IPS-20b (cell line): Measurements from ENCODE around the gene GUCA2B.

ENCODE experiments used
- H3K27ac ChIP-seq: one replicate; pipeline ENCODE4 v1.5.1; 2013; ENCODE audit warnings: low read length
- H3K27me3 ChIP-seq: 2 replicates; pipeline ENCODE4 v1.6.1; 2013; ENCODE audit warnings: mild to moderate bottlenecking, low read length, inconsistent platforms; ENCODE audit not compliant: insufficient read depth
- H3K36me3 ChIP-seq: 2 replicates; pipeline ENCODE4 v1.6.1; 2013; ENCODE audit warnings: low read depth, mild to moderate bottlenecking, inconsistent platforms, low read length, moderate library complexity; ENCODE audit not compliant: insufficient read depth
- H3K4me1 ChIP-seq: 2 replicates; pipeline ENCODE4 v1.6.1; 2013; ENCODE audit warnings: mild to moderate bottlenecking, control low read depth, inconsistent platforms, low read length, moderate library complexity; ENCODE audit not compliant: insufficient read depth
- H3K4me3 ChIP-seq: 2 replicates; pipeline ENCODE4 v1.5.1; 2013; ENCODE audit warnings: mild to moderate bottlenecking, low read length, inconsistent platforms
- H3K9ac ChIP-seq: 2 replicates; pipeline ENCODE4 v1.6.1; 2013; ENCODE audit warnings: low read depth, mild to moderate bottlenecking, inconsistent platforms, low read length, moderate library complexity
- H3K9me3 ChIP-seq: 2 replicates; pipeline ENCODE4 v1.6.1; 2013; ENCODE audit warnings: mild to moderate bottlenecking, low read depth, low read length, inconsistent platforms; ENCODE audit not compliant: insufficient read depth

The GUCA2B gene

DNA sequence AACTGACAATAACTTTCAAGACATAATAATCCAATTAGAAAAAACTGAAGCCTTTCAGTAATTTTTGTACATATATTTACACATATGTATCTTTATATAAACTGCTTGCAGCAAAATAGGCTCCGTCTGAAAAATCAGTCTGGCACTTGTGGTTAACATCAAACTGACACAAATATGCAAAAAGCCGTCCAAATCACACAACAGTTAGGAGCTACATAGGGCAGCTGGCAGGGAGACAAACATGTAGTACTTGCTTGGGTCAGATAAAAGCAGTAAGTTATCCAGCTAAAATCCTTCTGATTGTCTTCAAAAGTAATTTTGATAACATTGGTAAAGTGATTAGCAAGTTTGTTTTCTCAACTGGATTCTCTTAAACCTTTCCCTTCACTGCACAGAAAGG lies 26.1 kb downstream of the GUCA2B start:
- H3K36me3 ChIP-seq = peaks cover 42% of the 10 kb centered on the region
- H3K27ac ChIP-seq = no peak overlapping the region
- no peaks in the 10 kb centered on the region for H3K4me1 ChIP-seq
- no peaks in the 10 kb centered on the region for H3K27me3 ChIP-seq
- no peak overlapping the region for H3K4me3 ChIP-seq
- no peak overlapping the region for H3K9ac ChIP-seq
- no peaks in the 10 kb centered on the region for H3K9me3 ChIP-seq

- no peak overlapping the region for H3K27ac ChIP-seq
- H3K27me3 ChIP-seq = no peaks in the 10 kb centered on the region
- H3K36me3 ChIP-seq = peaks cover 45% of the 10 kb centered on the region
- H3K4me1 ChIP-seq = no peaks in the 10 kb centered on the region
- H3K9ac ChIP-seq = no peak overlapping the region
- H3K4me3 ChIP-seq = no peak overlapping the region
- H3K9me3 ChIP-seq = no peaks in the 10 kb centered on the region
Measured at GRCh38 chr1:42179900-42180329, 26.7 kb downstream of the GUCA2B start.

- Histone ChIP-seq H3K4me1 (no peaks in the 10 kb centered on the region), H3K27ac (no peak overlapping the region), H3K9ac (no peak overlapping the region), H3K9me3 (no peaks in the 10 kb centered on the region), H3K27me3 (no peaks in the 10 kb centered on the region), H3K36me3 (peaks cover 53% of the 10 kb centered on the region), H3K4me3 (no peak overlapping the region)
Measured at GRCh38 chr1:42181687-42182086, 28.5 kb downstream of the GUCA2B start.

GRCh38 chr1:42183210-42183956 lies 30.2 kb downstream of the GUCA2B start:
- Histone ChIP-seq H3K9ac (no peak overlapping the region), H3K9me3 (no peaks in the 10 kb centered on the region), H3K36me3 (peaks cover 63% of the 10 kb centered on the region), H3K4me1 (no peaks in the 10 kb centered on the region), H3K4me3 (no peak overlapping the region), H3K27ac (no peak overlapping the region), H3K27me3 (no peaks in the 10 kb centered on the region)

DNA sequence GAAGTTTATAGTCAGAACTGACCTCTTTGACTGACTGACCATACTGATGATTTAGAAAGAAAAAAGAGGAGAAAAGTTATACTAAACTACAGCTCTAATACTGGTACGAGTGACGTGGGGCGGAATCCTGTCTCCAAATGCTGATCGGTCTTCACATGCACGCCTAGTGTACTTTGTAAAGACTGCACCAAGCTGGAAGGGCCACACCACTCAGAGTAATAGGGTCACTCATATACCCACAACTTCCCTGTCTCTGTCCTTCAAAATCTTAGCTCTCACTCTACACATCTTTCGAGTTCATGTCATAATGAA lies 30.7 kb downstream of the GUCA2B start:
- no peak overlapping the region for H3K27ac ChIP-seq
- no peaks in the 10 kb centered on the region for H3K27me3 ChIP-seq
- H3K4me1 ChIP-seq = no peaks in the 10 kb centered on the region
- H3K4me3 ChIP-seq = no peak overlapping the region
- H3K9ac ChIP-seq = no peak overlapping the region
- H3K9me3 ChIP-seq = no peaks in the 10 kb centered on the region
- peaks cover 68% of the 10 kb centered on the region for H3K36me3 ChIP-seq

- Histone ChIP-seq H3K4me3 (no peak overlapping the region), H3K4me1 (no peaks in the 10 kb centered on the region), H3K36me3 (peaks cover 69% of the 10 kb centered on the region), H3K27ac (no peak overlapping the region), H3K9ac (no peak overlapping the region), H3K9me3 (no peaks in the 10 kb centered on the region), H3K27me3 (no peaks in the 10 kb centered on the region)
Measured at GRCh38 chr1:42184616-42185015, 31.4 kb downstream of the GUCA2B start.

- no peaks in the 10 kb centered on the region for H3K9me3 ChIP-seq
- peaks cover 69% of the 10 kb centered on the region for H3K36me3 ChIP-seq
- no peak overlapping the region for H3K9ac ChIP-seq
- no peak overlapping the region for H3K27ac ChIP-seq
- no peaks in the 10 kb centered on the region for H3K27me3 ChIP-seq
- H3K4me3 ChIP-seq = no peak overlapping the region
- no peaks in the 10 kb centered on the region for H3K4me1 ChIP-seq
Measured at GRCh38 chr1:42186152-42186551, 32.9 kb downstream of the GUCA2B start.

GRCh38 chr1:42189931-42190853 lies 37.0 kb downstream of the GUCA2B start:
- no peak overlapping the region for H3K27ac ChIP-seq
- no peaks in the 10 kb centered on the region for H3K4me1 ChIP-seq
- no peaks in the 10 kb centered on the region for H3K27me3 ChIP-seq
- no peak overlapping the region for H3K4me3 ChIP-seq
- no peaks in the 10 kb centered on the region for H3K9me3 ChIP-seq
- H3K36me3 ChIP-seq = peaks cover 79% of the 10 kb centered on the region
- H3K9ac ChIP-seq = no peak overlapping the region

GRCh38 chr1:42191319-42191718 lies 38.1 kb downstream of the GUCA2B start:
- H3K4me3 ChIP-seq = no peak overlapping the region
- no peak overlapping the region for H3K9ac ChIP-seq
- no peak overlapping the region for H3K27ac ChIP-seq
- H3K27me3 ChIP-seq = no peaks in the 10 kb centered on the region
- H3K36me3 ChIP-seq = peaks cover 80% of the 10 kb centered on the region
- H3K4me1 ChIP-seq = no peaks in the 10 kb centered on the region
- no peaks in the 10 kb centered on the region for H3K9me3 ChIP-seq

- Histone ChIP-seq H3K4me1 (no peaks in the 10 kb centered on the region), H3K4me3 (no peak overlapping the region), H3K9ac (no peak overlapping the region), H3K27me3 (no peaks in the 10 kb centered on the region), H3K27ac (no peak overlapping the region), H3K9me3 (no peaks in the 10 kb centered on the region), H3K36me3 (peaks cover 82% of the 10 kb centered on the region)
Measured at GRCh38 chr1:42192106-42192505, 38.9 kb downstream of the GUCA2B start.

- Histone ChIP-seq H3K4me3 (no peak overlapping the region), H3K9ac (no peak overlapping the region), H3K27ac (no peak overlapping the region), H3K4me1 (no peaks in the 10 kb centered on the region), H3K36me3 (peaks cover 72% of the 10 kb centered on the region), H3K27me3 (no peaks in the 10 kb centered on the region), H3K9me3 (no peaks in the 10 kb centered on the region)
Measured at GRCh38 chr1:42195841-42196240, 42.6 kb downstream of the GUCA2B start.

DNA sequence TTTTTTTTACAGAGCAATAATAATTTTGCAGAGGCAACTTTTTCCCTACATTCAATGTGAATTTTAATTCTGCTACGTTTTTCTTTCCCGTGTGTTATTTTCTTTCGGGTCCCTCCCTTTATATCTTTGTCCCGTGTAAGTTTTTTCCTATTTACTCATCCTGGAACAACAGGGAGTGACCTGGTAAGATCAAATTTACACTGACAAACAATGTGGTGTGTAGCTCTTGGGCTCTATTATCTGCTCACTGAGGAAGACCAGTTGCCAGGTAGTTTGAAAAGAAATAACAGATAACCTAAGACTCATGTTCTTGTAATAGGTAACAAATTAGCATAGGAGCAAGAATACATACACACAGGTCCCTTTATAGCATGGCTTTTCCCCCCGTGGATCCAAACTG lies 45.0 kb downstream of the GUCA2B start:
- Histone ChIP-seq H3K27me3 (no peaks in the 10 kb centered on the region), H3K4me3 (no peak overlapping the region), H3K9ac (no peak overlapping the region), H3K9me3 (no peaks in the 10 kb centered on the region), H3K4me1 (no peaks in the 10 kb centered on the region), H3K27ac (no peak overlapping the region), H3K36me3 (peaks cover 67% of the 10 kb centered on the region)
